NB4 (cell line): ENCODE results near the gene CDH23.

ENCODE experiments used
- CTCF ChIP-seq: IDR thresholded peaks from one replicate; pipeline ENCODE4 v1.5.1; 2012; ENCODE audit warnings: low read depth, low read length
- MAX ChIP-seq: IDR thresholded peaks from 2 replicates; pipeline ENCODE4 v1.6.1; 2011; ENCODE audit warnings: low read depth, low read length
- POLR2A ChIP-seq: IDR thresholded peaks from 2 replicates; pipeline ENCODE4 v1.6.1; 2011; ENCODE audit warnings: mild to moderate bottlenecking; ENCODE audit not compliant: insufficient read length; ENCODE audit errors: extremely low read depth

- peak; percentile 96 for TF ChIP-seq CTCF
- TF ChIP-seq POLR2A, result no peak
- TF ChIP-seq MAX, result no peak; the same call in 1 of the 2 replicates
These were observed 89.9 kb downstream of the CDH23 start for GRCh38 chr10:71486484-71487114.
